ENCODE measurements around the gene NUDT6.
A peak's percentile ranks its signal among the peaks of the same experiment; 100 is the strongest.
"Not testable (repeated sequence)": the region's sequence is repeated elsewhere in the genome, so short reads cannot be mapped to it uniquely, and the experiment has no call there.

The NUDT6 gene

DNA sequence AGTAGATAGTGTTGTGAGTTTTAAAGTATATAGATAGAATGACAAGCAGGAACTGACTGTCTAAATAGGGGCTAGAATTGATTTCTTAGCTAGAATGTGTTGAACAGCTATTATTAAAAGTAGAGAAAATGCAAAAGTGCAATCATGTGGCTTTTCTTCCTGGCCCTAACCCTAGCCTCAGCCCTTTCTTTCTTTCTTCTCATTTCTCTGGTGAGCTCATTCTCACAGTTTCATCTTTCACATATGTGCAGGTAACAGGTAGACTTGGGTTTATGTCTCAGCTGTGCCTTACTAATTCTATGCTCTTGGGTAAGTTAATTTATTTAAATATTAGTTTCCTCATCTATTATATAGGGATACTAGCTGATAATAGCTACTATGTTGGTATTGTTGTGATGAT is 70.8 kb downstream of the NUDT6 start:
- no peaks in the 10 kb centered on the region for H3K27me3 ChIP-seq
- TF ChIP-seq, protein P1, sequence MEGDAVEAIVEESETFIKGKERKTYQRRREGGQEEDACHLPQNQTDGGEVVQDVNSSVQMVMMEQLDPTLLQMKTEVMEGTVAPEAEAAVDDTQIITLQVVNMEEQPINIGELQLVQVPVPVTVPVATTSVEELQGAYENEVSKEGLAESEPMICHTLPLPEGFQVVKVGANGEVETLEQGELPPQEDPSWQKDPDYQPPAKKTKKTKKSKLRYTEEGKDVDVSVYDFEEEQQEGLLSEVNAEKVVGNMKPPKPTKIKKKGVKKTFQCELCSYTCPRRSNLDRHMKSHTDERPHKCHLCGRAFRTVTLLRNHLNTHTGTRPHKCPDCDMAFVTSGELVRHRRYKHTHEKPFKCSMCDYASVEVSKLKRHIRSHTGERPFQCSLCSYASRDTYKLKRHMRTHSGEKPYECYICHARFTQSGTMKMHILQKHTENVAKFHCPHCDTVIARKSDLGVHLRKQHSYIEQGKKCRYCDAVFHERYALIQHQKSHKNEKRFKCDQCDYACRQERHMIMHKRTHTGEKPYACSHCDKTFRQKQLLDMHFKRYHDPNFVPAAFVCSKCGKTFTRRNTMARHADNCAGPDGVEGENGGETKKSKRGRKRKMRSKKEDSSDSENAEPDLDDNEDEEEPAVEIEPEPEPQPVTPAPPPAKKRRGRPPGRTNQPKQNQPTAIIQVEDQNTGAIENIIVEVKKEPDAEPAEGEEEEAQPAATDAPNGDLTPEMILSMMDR (IDR thresholded peaks at IDR 0.05) = no peak
- DNase-seq = no peak
- peaks cover 0 to 52% (median 28%) of the 10 kb centered on the region in 4 donors for H3K4me1 ChIP-seq
- H3K36me3 ChIP-seq = no peaks in the 10 kb centered on the region
- H3K9me3 ChIP-seq = no peaks in the 10 kb centered on the region
- no peak overlapping the region for H3K4me3 ChIP-seq
- intact Hi-C loops (cut with DNase I; ENCODE audit: low total_unique reads) = no loop called here
- H3K27ac ChIP-seq = no peak overlapping the region

GRCh38 chr4:122849789-122850188 is 72.6 kb downstream of the NUDT6 start:
- H3K27me3 ChIP-seq; DNase-seq; H3K4me3 ChIP-seq; intact Hi-C loops (cut with DNase I; ENCODE audit: low total_unique reads); H3K9me3 ChIP-seq; H3K27ac ChIP-seq; H3K36me3 ChIP-seq: not testable (repeated sequence)
- H3K4me1 ChIP-seq = peaks cover 0 to 47% (median 24%) of the 10 kb centered on the region in 4 donors

DNA sequence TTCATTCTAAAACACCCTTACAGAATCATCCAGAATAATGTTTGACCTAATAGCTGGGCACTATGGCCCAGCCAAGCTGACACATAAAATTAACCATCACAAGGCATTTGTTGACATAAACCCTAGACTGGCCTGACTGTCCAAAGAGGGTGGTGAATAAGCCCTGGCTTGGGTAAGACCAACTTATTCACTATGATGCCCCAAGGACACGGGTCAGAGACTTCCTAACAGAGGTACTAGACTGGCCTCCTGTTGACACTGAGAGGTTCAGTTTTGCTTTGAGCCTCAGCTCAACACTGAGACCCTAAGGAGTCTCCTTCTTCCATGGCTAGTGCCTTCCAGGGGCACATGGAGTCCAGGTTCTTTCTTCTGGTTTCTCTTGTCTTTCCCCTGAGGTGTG is 74.5 kb downstream of the NUDT6 start:
- intact Hi-C loops (cut with DNase I; ENCODE audit: low total_unique reads) = no loop called here
- Histone ChIP-seq H3K36me3 (no peaks in the 10 kb centered on the region), H3K27me3 (no peaks in the 10 kb centered on the region), H3K9me3 (no peaks in the 10 kb centered on the region), H3K27ac (no peak overlapping the region), H3K4me1 (peaks cover 0 to 50% (median 13%) of the 10 kb centered on the region in 4 donors), H3K4me3 (no peak overlapping the region)
- no peak for DNase-seq
- TF ChIP-seq, protein P1 (IDR thresholded peaks at IDR 0.05) = no peak

DNA sequence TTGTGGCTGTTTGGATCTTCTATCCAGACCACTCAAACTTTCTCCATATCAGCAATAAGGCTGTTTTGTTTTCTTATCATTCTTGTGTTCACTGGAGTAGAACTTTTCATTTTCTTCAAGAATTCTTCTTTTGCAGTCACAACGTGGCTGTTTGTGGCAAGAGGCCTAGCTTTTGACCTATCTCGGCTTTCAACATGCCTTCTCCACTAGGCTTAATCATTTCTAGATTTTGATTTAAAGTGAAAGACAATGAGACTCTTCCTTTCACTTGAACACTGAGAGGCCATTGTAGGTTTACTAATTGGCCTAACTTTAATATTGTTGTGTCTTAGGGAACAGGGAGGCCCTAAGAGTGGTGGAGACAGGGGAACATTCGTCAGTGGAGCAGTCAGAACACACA is 76.6 kb downstream of the NUDT6 start:
- H3K27ac ChIP-seq = peak overlapping the region in 1 of 2 donors; percentile 23
- DNase-seq = no peak
- no peaks in the 10 kb centered on the region for H3K9me3 ChIP-seq
- TF ChIP-seq, protein P1 (IDR thresholded peaks at IDR 0.05) = no peak
- intact Hi-C loops (cut with DNase I; ENCODE audit: low total_unique reads) = no loop called here
- no peaks in the 10 kb centered on the region for H3K27me3 ChIP-seq
- peaks cover 0 to 64% (median 20%) of the 10 kb centered on the region in 4 donors for H3K4me1 ChIP-seq
- no peak overlapping the region for H3K4me3 ChIP-seq
- no peaks in the 10 kb centered on the region for H3K36me3 ChIP-seq

DNA sequence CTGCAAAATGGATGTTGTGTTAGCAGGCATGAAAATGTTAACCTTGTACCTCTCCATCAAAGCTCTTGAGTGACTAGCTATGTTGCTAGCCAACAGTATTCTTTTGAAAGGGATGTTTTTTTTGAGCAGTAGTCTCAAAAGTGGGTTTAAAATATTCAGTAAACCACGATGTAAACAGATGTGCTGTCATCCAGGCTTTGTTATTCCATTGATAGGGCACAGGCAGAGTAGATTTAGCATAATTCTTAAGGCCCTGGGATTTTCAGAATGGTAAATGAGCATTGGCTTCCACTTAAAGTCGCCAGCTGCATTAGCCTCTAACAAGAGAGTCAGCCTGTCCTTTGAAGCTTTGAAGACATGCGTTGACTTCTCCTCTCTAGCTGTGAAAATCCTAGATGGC is 77.3 kb downstream of the NUDT6 start:
- DNase-seq = no peak
- H3K27me3 ChIP-seq = no peaks in the 10 kb centered on the region
- H3K4me3 ChIP-seq = no peak overlapping the region
- intact Hi-C loops (cut with DNase I; ENCODE audit: low total_unique reads) = no loop called here
- TF ChIP-seq, protein P1 (IDR thresholded peaks at IDR 0.05) = no peak
- H3K4me1 ChIP-seq = peaks cover 0 to 66% (median 22%) of the 10 kb centered on the region in 4 donors
- H3K27ac ChIP-seq = peak overlapping the region in 1 of 2 donors; percentile 5
- no peaks in the 10 kb centered on the region for H3K36me3 ChIP-seq
- H3K9me3 ChIP-seq = no peaks in the 10 kb centered on the region

DNA sequence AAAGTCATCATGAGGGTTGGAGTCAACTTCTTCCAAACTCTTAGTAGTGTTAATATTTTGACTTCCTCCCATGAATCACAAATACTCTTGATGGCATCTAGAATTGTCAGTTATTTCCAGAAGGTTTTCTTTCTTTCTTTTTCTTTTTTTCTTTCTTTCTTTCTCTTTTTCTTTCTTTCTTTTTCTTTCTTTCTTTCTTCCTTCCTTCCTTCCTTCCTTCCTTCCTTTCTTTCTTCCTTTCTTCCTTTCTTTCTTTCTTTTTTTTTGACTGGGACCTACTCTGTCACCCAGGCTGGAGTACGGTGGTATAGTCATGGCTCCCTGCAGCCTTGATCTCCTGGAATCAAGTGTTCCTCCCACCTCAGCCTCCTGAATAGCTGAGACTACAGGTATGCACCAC is 78.0 kb downstream of the NUDT6 start:
- H3K4me3 ChIP-seq; intact Hi-C loops (cut with DNase I; ENCODE audit: low total_unique reads); DNase-seq; H3K27me3 ChIP-seq; H3K9me3 ChIP-seq; H3K36me3 ChIP-seq: not testable (repeated sequence)
- Histone ChIP-seq H3K4me1 (peaks cover 0 to 60% (median 22%) of the 10 kb centered on the region in 4 donors), H3K27ac (peak overlapping the region in 1 of 2 donors; percentile 7)

- TF ChIP-seq, protein P1 (IDR thresholded peaks at IDR 0.05) = no peak
- no peak for DNase-seq
- peak overlapping the region; percentile 56 to 59 for H3K27ac ChIP-seq
- no peaks in the 10 kb centered on the region for H3K27me3 ChIP-seq
- intact Hi-C loops (cut with DNase I; ENCODE audit: low total_unique reads) = no loop called here
- H3K4me3 ChIP-seq = no peak overlapping the region
- no peaks in the 10 kb centered on the region for H3K36me3 ChIP-seq
- H3K4me1 ChIP-seq = peaks cover 0 to 60% (median 22%) of the 10 kb centered on the region in 4 donors
- no peaks in the 10 kb centered on the region for H3K9me3 ChIP-seq
Observed at GRCh38 chr4:122842984-122843531, 79.3 kb downstream of the NUDT6 start.
